IPS-18a (cell line): ENCODE data around the gene ALOX15.

Source experiments
- H3K27ac ChIP-seq: one replicate; pipeline ENCODE4 v1.5.1; 2013; ENCODE audit warnings: low read length
- H3K27me3 ChIP-seq: one replicate; pipeline ENCODE4 v1.6.1; 2013; ENCODE audit warnings: mild to moderate bottlenecking, low read length; ENCODE audit not compliant: control insufficient read depth, insufficient read depth
- H3K36me3 ChIP-seq: one replicate; pipeline ENCODE4 v1.6.1; 2013; ENCODE audit warnings: low read depth, low read length; ENCODE audit not compliant: control insufficient read depth
- H3K4me1 ChIP-seq: one replicate; pipeline ENCODE4 v1.6.1; 2013; ENCODE audit warnings: low read depth, low read length; ENCODE audit not compliant: control insufficient read depth
- H3K4me3 ChIP-seq: one replicate; pipeline ENCODE4 v1.5.1; 2013; ENCODE audit warnings: low read length
- H3K9ac ChIP-seq: one replicate; pipeline ENCODE4 v1.6.1; 2013; ENCODE audit warnings: mild to moderate bottlenecking, low read length, moderate library complexity
- H3K9me3 ChIP-seq: one replicate; pipeline ENCODE4 v1.6.1; 2013; ENCODE audit warnings: low read depth, low read length; ENCODE audit not compliant: control insufficient read depth

ALOX15 gene

DNA sequence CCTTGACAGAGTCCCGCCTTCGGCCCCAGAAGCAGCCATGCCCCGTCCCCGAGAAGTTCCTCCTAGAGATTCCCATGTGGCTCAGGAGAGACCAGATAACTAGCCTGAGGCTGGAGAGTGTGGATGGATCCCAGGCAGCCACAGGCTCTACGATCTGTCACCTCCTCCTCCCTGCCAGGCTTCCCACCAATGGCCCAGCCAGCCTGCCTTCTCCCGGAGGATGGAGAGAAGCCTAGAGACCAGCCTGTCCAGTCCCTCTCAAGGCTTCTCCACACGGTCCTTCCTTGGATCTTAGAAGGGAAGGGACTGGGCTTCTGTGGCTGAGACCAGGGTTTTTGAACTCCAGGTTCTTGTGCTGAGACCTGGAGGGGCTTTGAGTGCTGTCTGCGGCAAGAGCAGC lies 58.8 kb downstream of the ALOX15 start:
- no peak overlapping the region for H3K9ac ChIP-seq
- peaks cover 46% of the 10 kb centered on the region for H3K27me3 ChIP-seq
- no peak overlapping the region for H3K4me3 ChIP-seq
- no peaks in the 10 kb centered on the region for H3K4me1 ChIP-seq
- no peaks in the 10 kb centered on the region for H3K36me3 ChIP-seq
- no peaks in the 10 kb centered on the region for H3K9me3 ChIP-seq
- H3K27ac ChIP-seq = no peak overlapping the region

DNA sequence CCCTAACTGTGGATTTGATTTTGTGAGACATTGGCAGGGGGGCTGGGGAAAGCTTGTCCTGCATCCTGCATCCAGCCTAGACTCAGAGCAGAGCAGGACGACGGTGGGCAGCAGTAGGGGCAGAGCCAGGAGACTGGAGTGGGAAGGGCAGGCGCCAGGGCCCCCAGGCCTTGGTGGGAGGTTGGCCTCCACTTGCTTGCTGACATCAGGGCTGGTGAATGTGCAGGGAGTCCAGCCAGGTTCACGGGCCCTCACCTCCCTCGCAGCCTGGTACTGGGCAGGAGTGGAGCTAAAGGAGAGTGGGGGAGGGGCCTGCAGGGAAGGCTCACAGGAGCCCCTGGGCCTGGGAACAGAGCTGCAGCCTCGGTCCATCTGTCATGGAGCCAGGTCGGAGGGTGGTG lies 59.4 kb downstream of the ALOX15 start:
- no peak overlapping the region for H3K27ac ChIP-seq
- H3K4me1 ChIP-seq = peaks cover 3% of the 10 kb centered on the region
- no peak overlapping the region for H3K4me3 ChIP-seq
- H3K9me3 ChIP-seq = no peaks in the 10 kb centered on the region
- H3K27me3 ChIP-seq = peaks cover 46% of the 10 kb centered on the region
- H3K9ac ChIP-seq = no peak overlapping the region
- H3K36me3 ChIP-seq = no peaks in the 10 kb centered on the region
